GF-D8 (cell line): Measurements from ENCODE around the gene TMEM187.

Experiments used
- DNase-seq: peaks from one replicate; lab custom pipeline; 2025; lab: John Stamatoyannopoulos, UW

Gene TMEM187

GRCh38 chrX:154000051-154000450 lies 27.5 kb downstream of the TMEM187 start:
- no peak for DNase-seq

- peak; percentile 80 for DNase-seq
Measured at GRCh38 chrX:154002215-154002719, 29.7 kb downstream of the TMEM187 start.

- DNase-seq, result no peak
Measured at GRCh38 chrX:154004315-154004714, 31.8 kb downstream of the TMEM187 start.

- no peak for DNase-seq
Measured at GRCh38 chrX:154006947-154007346, 34.4 kb downstream of the TMEM187 start.

GRCh38 chrX:154008521-154008920 lies 36.0 kb downstream of the TMEM187 start:
- no peak for DNase-seq

GRCh38 chrX:154010330-154011087 lies 38.0 kb downstream of the TMEM187 start:
- DNase-seq, result no peak

GRCh38 chrX:154011376-154012335 lies 39.1 kb downstream of the TMEM187 start:
- no peak for DNase-seq

GRCh38 chrX:154012336-154012991 lies 39.9 kb downstream of the TMEM187 start:
- no peak for DNase-seq

GRCh38 chrX:154013001-154013421 lies 40.5 kb downstream of the TMEM187 start:
- no peak for DNase-seq

- no peak for DNase-seq
Measured at GRCh38 chrX:154013614-154014360, 41.2 kb downstream of the TMEM187 start.

GRCh38 chrX:154014429-154015380 lies 42.2 kb downstream of the TMEM187 start:
- DNase-seq, result no peak

GRCh38 chrX:154015581-154016264 lies 43.2 kb downstream of the TMEM187 start:
- DNase-seq, result no peak

- no peak for DNase-seq
Measured at GRCh38 chrX:154016366-154017076, 44.0 kb downstream of the TMEM187 start.

GRCh38 chrX:154017766-154018517 lies 45.4 kb downstream of the TMEM187 start:
- no peak for DNase-seq

- no peak for DNase-seq
Measured at GRCh38 chrX:154018518-154019060, 46.0 kb downstream of the TMEM187 start.

GRCh38 chrX:154019061-154019621 lies 46.6 kb downstream of the TMEM187 start:
- DNase-seq, result no peak

GRCh38 chrX:154019633-154020528 lies 47.3 kb downstream of the TMEM187 start, which contains the start of gene IRAK1:
IRAK1 (minus strand) TSS chrX:154019902; CDS start chrX:154019812, 90 bp downstream.
- no peak for DNase-seq
